Colonic mucosa (tissue), 4 donors: Measurements from ENCODE around the gene TENM3. TPM values are rescaled to one million over a fixed set of nuclear protein-coding genes. Genes with fewer than 3 reads are reported as not detected.

Experiments used
- DNase-seq: peaks from one replicate; pipeline ENCODE4 v3.0.0-alpha.2; 2020
- H3K27ac ChIP-seq: fragments of 200-600 bp; one replicate; pipeline ENCODE4 v1.8.0; 2021
- H3K27me3 ChIP-seq: fragments of 200-600 bp; one replicate; pipeline ENCODE4 v1.8.0; 2021
- H3K36me3 ChIP-seq: fragments of 200-600 bp; one replicate; pipeline ENCODE4 v1.8.0; 2021
- H3K4me1 ChIP-seq: fragments of 200-600 bp; one replicate; pipeline ENCODE4 v1.8.0; 2021; ENCODE audit warnings: mild to moderate bottlenecking
- H3K4me3 ChIP-seq: fragments of 200-600 bp; one replicate; pipeline ENCODE4 v1.8.0; 2021
- H3K9ac ChIP-seq, 2 donors: one replicate each; pipeline ENCODE4 v1.7.0; 2013; ENCODE audit warnings: control low read depth in 2 of 2, low read depth in 2 of 2, low read length in 2 of 2
- H3K9me3 ChIP-seq: fragments of 200-600 bp; one replicate; pipeline ENCODE4 v1.8.0; 2021
- CTCF ChIP-seq: fragments of 200-600 bp; IDR thresholded peaks from one replicate; pipeline ENCODE4 v1.8.0; 2022; ENCODE audit warnings: antibody characterized with exemption, mild to moderate bottlenecking
- intact Hi-C: fragments of 100-400 bp; cut with DNase I; formaldehyde crosslinking; loops from one replicate; pipeline ENCODE4 v1.14.1; 2022
- total RNA-seq, 2 donors: library from RNA; stranded (reverse); fragmentation: NEBNext Ultra II Directional in 1 of 2; extraction: Animal tissue kit (Norgen Biotek cat#: 25700) in 1 of 2; gene quantifications; one replicate each; pipeline ENCODE4 v1.2.1, GENCODE V29; 2021
- donor health status: healthy.
- donor health status: DM: no; HTN: no; CAD: no.
- donor health status: DM: no; HTN: no; CAD: no.

The TENM3 gene
- total RNA-seq, 2 donors from 2014 or later, result 0.32 to 1.6 TPM

GRCh38 chr4:182629096-182629495, 385.9 kb downstream of the TENM3 start:
- no peaks in the 10 kb centered on the region for H3K27me3 ChIP-seq
- H3K4me3 ChIP-seq, result no peak overlapping the region
- H3K9me3 ChIP-seq, result no peaks in the 10 kb centered on the region
- no peak for DNase-seq
- no peaks in the 10 kb centered on the region for H3K4me1 ChIP-seq
- intact Hi-C loops, result no loop called here
- no peaks in the 10 kb centered on the region for H3K36me3 ChIP-seq
- H3K9ac ChIP-seq, result no peak overlapping the region
- no peak for TF ChIP-seq CTCF
- H3K27ac ChIP-seq, result no peak overlapping the region

GRCh38 chr4:182640491-182640890, 397.3 kb downstream of the TENM3 start:
- no peak for DNase-seq
- H3K27ac ChIP-seq, result no peak overlapping the region
- H3K36me3 ChIP-seq, result no peaks in the 10 kb centered on the region
- intact Hi-C loops, result no loop called here
- no peaks in the 10 kb centered on the region for H3K4me1 ChIP-seq
- TF ChIP-seq CTCF, result no peak
- H3K27me3 ChIP-seq, result no peaks in the 10 kb centered on the region
- no peak overlapping the region for H3K4me3 ChIP-seq
- no peaks in the 10 kb centered on the region for H3K9me3 ChIP-seq
- H3K9ac ChIP-seq, result no peak overlapping the region

- H3K9ac ChIP-seq, result no peak overlapping the region
- no peaks in the 10 kb centered on the region for H3K27me3 ChIP-seq
- no peak for TF ChIP-seq CTCF
- H3K27ac ChIP-seq, result no peak overlapping the region
- no peak for DNase-seq
- no peaks in the 10 kb centered on the region for H3K4me1 ChIP-seq
- no peak overlapping the region for H3K4me3 ChIP-seq
- no peaks in the 10 kb centered on the region for H3K9me3 ChIP-seq
- intact Hi-C loops, result no loop called here
- no peaks in the 10 kb centered on the region for H3K36me3 ChIP-seq
Measured at GRCh38 chr4:182640932-182641331, 397.7 kb downstream of the TENM3 start.

GRCh38 chr4:182642831-182643230, 399.6 kb downstream of the TENM3 start:
- no peak for DNase-seq
- no peaks in the 10 kb centered on the region for H3K27me3 ChIP-seq
- H3K27ac ChIP-seq, result no peak overlapping the region
- no peak overlapping the region for H3K4me3 ChIP-seq
- H3K4me1 ChIP-seq, result no peaks in the 10 kb centered on the region
- no peaks in the 10 kb centered on the region for H3K9me3 ChIP-seq
- H3K9ac ChIP-seq, result no peak overlapping the region
- intact Hi-C loops, result no loop called here
- TF ChIP-seq CTCF, result no peak
- no peaks in the 10 kb centered on the region for H3K36me3 ChIP-seq

- Histone ChIP-seq H3K9me3 (no peaks in the 10 kb centered on the region), H3K4me1 (no peaks in the 10 kb centered on the region), H3K27me3 (no peaks in the 10 kb centered on the region), H3K9ac (no peak overlapping the region), H3K4me3 (no peak overlapping the region), H3K27ac (no peak overlapping the region), H3K36me3 (no peaks in the 10 kb centered on the region)
- no peak for TF ChIP-seq CTCF
- intact Hi-C loops, result no loop called here
- no peak for DNase-seq
Measured at GRCh38 chr4:182643801-182644682, 400.8 kb downstream of the TENM3 start.
